ENCODE data around the gene NID2.
A peak's percentile ranks its signal among the peaks of the same experiment; 100 is the strongest.

Gene NID2

DNA sequence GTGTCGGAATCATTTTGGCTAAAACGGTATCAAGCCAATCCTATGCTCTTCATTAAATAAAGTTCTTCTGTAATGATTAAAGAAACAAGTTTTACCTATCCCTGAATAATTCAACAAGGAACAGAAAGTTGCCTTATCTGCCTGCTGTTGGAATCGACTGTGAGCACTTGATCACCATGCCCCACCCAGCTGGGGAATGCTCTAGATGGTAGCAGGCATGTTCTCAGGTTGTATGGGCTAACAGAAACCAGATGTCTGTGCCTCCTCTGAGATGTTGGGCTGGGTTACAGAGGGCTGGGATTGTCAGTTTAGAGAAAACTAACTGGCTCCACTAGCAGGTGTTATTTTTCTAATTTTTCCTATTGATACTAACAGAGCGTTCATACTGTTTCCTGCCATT lies 50.6 kb downstream of the NID2 start:
- no peak overlapping the region for H3K4me3 ChIP-seq (ENCODE audit: low read length in 2 of 2)
- no peak overlapping the region for H3K14ac ChIP-seq (ENCODE audit: low read length)
- no peak overlapping the region for H3K4ac ChIP-seq (ENCODE audit: low read length)
- peaks cover 0 to 27% of the 10 kb centered on the region in 2 donors for H3K36me3 ChIP-seq (replicated peaks in 1 of 2; ENCODE audit: control insufficient read depth in 2 of 2, insufficient read depth in 2 of 2, low read length in 2 of 2)
- H2BK120ac ChIP-seq (ENCODE audit: low read depth, low read length) = no peak overlapping the region
- no peak overlapping the region for H3K9ac ChIP-seq (ENCODE audit: low read depth, low read length, poor library complexity)
- H3K79me1 ChIP-seq (ENCODE audit: low read depth, low read length) = no peaks in the 10 kb centered on the region
- H2BK12ac ChIP-seq (ENCODE audit: low read length) = no peak overlapping the region
- H2AFZ ChIP-seq (ENCODE audit: low read length) = no peak overlapping the region
- H2AK5ac ChIP-seq (ENCODE audit: low read depth, low read length) = no peak overlapping the region
- H3K27ac ChIP-seq (replicated peaks; ENCODE audit: low read length) = no peak overlapping the region
- DNase-seq (ENCODE audit: low spot score) = no peak
- H3K9me3 ChIP-seq (replicated peaks in 1 of 2; ENCODE audit: control insufficient read depth in 2 of 2, insufficient read depth in 1 of 2, low read depth in 1 of 2, low read length in 2 of 2) = no peaks in the 10 kb centered on the region
- WGBS, 2 donors (ENCODE audit: extremely low coverage in 2 of 2, insufficient read length in 2 of 2, insufficient replicate concordance in 1 of 2) = no CpG with 5 or more reads among the region's 4 CpGs
- no peak overlapping the region for H3K4me2 ChIP-seq (ENCODE audit: insufficient read depth, low read length, poor library complexity, severe bottlenecking)
- H4K8ac ChIP-seq (ENCODE audit: low read depth, low read length) = no peak overlapping the region
- H3K27me3 ChIP-seq (ENCODE audit: control insufficient read depth in 3 of 3, insufficient read depth in 3 of 3, low read depth in 1 of 3, low read length in 3 of 3) = no peaks in the 10 kb centered on the region
- H4K91ac ChIP-seq (ENCODE audit: low read depth, low read length, poor library complexity) = no peak overlapping the region
- peaks cover 4 to 9% of the 10 kb centered on the region in 2 donors for H3K4me1 ChIP-seq (ENCODE audit: control insufficient read depth in 2 of 2, insufficient read depth in 1 of 2, low read depth in 1 of 2, low read length in 2 of 2)
- H3K23ac ChIP-seq (ENCODE audit: low read depth, low read length, poor library complexity) = no peak overlapping the region
- H2BK15ac ChIP-seq (ENCODE audit: low read length) = no peak overlapping the region
- H2BK5ac ChIP-seq (ENCODE audit: low read length) = no peak overlapping the region
- H3K18ac ChIP-seq (ENCODE audit: low read length) = no peak overlapping the region

DNA sequence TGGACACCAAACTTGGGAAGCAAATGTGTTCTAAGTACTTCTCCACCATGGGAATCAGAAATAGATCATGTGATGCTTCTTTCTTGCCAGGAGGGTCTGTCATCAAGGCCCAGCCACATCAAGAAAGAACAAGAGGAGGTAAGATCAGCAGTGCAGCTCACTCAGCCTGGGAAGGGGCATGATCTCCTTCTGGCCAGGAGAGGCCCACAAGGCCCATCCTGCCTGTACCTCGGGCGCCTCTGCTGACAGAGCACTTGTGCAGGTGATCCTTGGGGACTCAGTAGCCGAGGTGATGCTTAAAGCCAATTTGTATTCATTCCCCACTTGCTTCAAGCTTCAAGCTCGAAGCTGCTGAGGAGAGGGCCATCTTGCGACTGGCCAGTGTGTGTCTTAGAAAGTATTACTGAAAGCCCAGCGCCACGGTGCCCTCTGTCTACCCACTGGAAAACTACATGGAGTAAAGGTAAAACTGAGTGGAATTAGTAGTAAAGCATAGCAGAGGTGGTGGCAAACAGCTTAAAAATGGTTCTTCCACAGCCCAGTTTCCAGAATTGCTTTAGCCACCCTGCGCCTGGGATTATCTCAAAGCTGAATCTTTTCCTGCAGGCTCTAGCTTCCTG lies 53.3 kb downstream of the NID2 start:
- Histone ChIP-seq H2AFZ (ENCODE audit: low read length) (peak overlapping the region; percentile 54), H3K14ac (ENCODE audit: low read length) (no peak overlapping the region), H4K8ac (ENCODE audit: low read depth, low read length) (no peak overlapping the region), H3K27me3 (ENCODE audit: control insufficient read depth in 3 of 3, insufficient read depth in 3 of 3, low read depth in 1 of 3, low read length in 3 of 3) (no peaks in the 10 kb centered on the region), H3K4ac (ENCODE audit: low read length) (no peak overlapping the region), H3K27ac (replicated peaks; ENCODE audit: low read length) (no peak overlapping the region), H2BK120ac (ENCODE audit: low read depth, low read length) (no peak overlapping the region), H3K9ac (ENCODE audit: low read depth, low read length, poor library complexity) (no peak overlapping the region), H3K79me1 (ENCODE audit: low read depth, low read length) (no peaks in the 10 kb centered on the region), H2BK12ac (ENCODE audit: low read length) (no peak overlapping the region), H3K9me3 (replicated peaks in 1 of 2; ENCODE audit: control insufficient read depth in 2 of 2, insufficient read depth in 1 of 2, low read depth in 1 of 2, low read length in 2 of 2) (no peaks in the 10 kb centered on the region), H2BK5ac (ENCODE audit: low read length) (no peak overlapping the region), H4K91ac (ENCODE audit: low read depth, low read length, poor library complexity) (no peak overlapping the region), H3K4me2 (ENCODE audit: insufficient read depth, low read length, poor library complexity, severe bottlenecking) (no peak overlapping the region), H3K36me3 (replicated peaks in 1 of 2; ENCODE audit: control insufficient read depth in 2 of 2, insufficient read depth in 2 of 2, low read length in 2 of 2) (peaks cover 11 to 46% of the 10 kb centered on the region in 2 donors), H2AK5ac (ENCODE audit: low read depth, low read length) (no peak overlapping the region), H3K4me1 (ENCODE audit: control insufficient read depth in 2 of 2, insufficient read depth in 1 of 2, low read depth in 1 of 2, low read length in 2 of 2) (peaks cover 2 to 7% of the 10 kb centered on the region in 2 donors), H3K18ac (ENCODE audit: low read length) (no peak overlapping the region), H3K4me3 (ENCODE audit: low read length in 2 of 2) (no peak overlapping the region), H2BK15ac (ENCODE audit: low read length) (no peak overlapping the region), H3K23ac (ENCODE audit: low read depth, low read length, poor library complexity) (no peak overlapping the region)
- no CpG with 5 or more reads among the region's 8 CpGs for WGBS, 2 donors (ENCODE audit: extremely low coverage in 2 of 2, insufficient read length in 2 of 2, insufficient replicate concordance in 1 of 2)
- no peak for DNase-seq (ENCODE audit: low spot score)

DNA sequence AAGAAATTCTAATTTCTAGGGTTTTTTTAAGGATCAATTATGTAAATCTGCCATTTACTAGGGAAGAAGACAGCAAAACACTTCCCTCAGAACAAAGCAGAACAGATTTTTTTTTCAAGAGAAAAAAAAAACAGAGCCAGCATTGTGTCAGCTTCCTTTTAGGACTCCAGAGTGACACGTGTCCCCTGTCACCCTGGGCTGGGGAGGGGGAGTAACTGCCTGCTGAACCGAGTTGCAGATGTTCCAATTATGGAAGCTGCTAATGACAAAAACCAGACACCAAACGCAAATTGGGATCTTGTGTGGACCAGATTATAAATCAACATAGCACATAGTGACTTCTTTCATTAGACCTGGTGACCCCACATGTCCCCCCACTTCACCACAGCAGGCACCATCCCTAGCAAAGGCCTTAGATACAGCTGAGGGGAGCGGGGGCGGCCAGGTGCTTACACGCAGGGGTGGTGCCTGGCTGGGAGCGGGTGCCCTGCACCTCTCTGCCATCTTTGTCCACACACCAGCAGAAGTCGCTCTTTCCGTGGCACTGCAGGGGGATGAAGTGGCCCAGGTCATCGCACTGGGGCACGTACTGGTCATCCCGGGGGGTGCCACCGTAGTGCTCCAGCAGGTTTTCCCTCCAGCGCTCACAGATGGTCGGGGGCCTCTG lies 54.1 kb downstream of the NID2 start:
- Histone ChIP-seq H3K27me3 (ENCODE audit: control insufficient read depth in 3 of 3, insufficient read depth in 3 of 3, low read depth in 1 of 3, low read length in 3 of 3) (no peaks in the 10 kb centered on the region), H2AFZ (ENCODE audit: low read length) (no peak overlapping the region), H2BK15ac (ENCODE audit: low read length) (no peak overlapping the region), H2AK5ac (ENCODE audit: low read depth, low read length) (peak overlapping the region; percentile 30), H3K18ac (ENCODE audit: low read length) (no peak overlapping the region), H3K4me1 (ENCODE audit: control insufficient read depth in 2 of 2, insufficient read depth in 1 of 2, low read depth in 1 of 2, low read length in 2 of 2) (peaks cover 2 to 7% of the 10 kb centered on the region in 2 donors), H3K36me3 (replicated peaks in 1 of 2; ENCODE audit: control insufficient read depth in 2 of 2, insufficient read depth in 2 of 2, low read length in 2 of 2) (peaks cover 13 to 51% of the 10 kb centered on the region in 2 donors), H3K14ac (ENCODE audit: low read length) (no peak overlapping the region), H3K9me3 (replicated peaks in 1 of 2; ENCODE audit: control insufficient read depth in 2 of 2, insufficient read depth in 1 of 2, low read depth in 1 of 2, low read length in 2 of 2) (no peaks in the 10 kb centered on the region), H4K91ac (ENCODE audit: low read depth, low read length, poor library complexity) (no peak overlapping the region), H3K27ac (replicated peaks; ENCODE audit: low read length) (no peak overlapping the region), H2BK120ac (ENCODE audit: low read depth, low read length) (no peak overlapping the region), H4K8ac (ENCODE audit: low read depth, low read length) (no peak overlapping the region), H3K9ac (ENCODE audit: low read depth, low read length, poor library complexity) (no peak overlapping the region), H3K23ac (ENCODE audit: low read depth, low read length, poor library complexity) (no peak overlapping the region), H3K4me2 (ENCODE audit: insufficient read depth, low read length, poor library complexity, severe bottlenecking) (no peak overlapping the region), H2BK5ac (ENCODE audit: low read length) (no peak overlapping the region), H3K4me3 (ENCODE audit: low read length in 2 of 2) (no peak overlapping the region), H3K79me1 (ENCODE audit: low read depth, low read length) (no peaks in the 10 kb centered on the region), H3K4ac (ENCODE audit: low read length) (no peak overlapping the region), H2BK12ac (ENCODE audit: low read length) (no peak overlapping the region)
- DNase-seq (ENCODE audit: low spot score) = no peak
- no CpG with 5 or more reads among the region's 15 CpGs for WGBS, 2 donors (ENCODE audit: extremely low coverage in 2 of 2, insufficient read length in 2 of 2, insufficient replicate concordance in 1 of 2)

DNA sequence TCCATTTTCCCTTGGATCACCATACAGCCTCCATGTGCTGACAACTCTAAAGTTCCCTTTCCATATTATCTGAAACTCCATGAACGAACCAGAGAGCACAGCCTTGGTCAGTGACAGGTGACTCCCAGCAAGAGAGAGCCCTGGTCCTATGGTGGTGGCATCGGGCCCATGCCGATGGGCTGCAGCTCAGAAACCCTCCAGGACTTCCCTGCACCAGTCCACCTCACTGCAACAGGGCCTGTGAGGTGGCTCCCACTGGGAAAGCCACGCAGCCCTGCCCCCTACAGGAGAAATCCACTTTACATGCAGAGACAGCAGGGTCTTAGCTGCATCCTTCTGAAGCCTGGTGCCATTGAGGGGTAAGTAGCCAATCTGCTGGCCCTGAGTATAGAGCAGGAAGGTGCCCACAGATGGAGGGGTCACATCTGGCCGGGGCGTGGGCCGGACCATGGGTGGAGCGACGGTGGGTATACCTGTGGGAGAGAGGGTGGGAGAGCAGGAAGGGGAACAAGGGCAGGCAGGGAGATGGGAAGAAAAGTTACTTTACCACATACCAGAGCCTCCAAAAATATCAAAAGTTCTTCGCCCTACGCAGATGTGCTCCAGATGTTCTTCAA lies 54.8 kb downstream of the NID2 start:
- no peak overlapping the region for H4K91ac ChIP-seq (ENCODE audit: low read depth, low read length, poor library complexity)
- H3K9me3 ChIP-seq (replicated peaks in 1 of 2; ENCODE audit: control insufficient read depth in 2 of 2, insufficient read depth in 1 of 2, low read depth in 1 of 2, low read length in 2 of 2) = no peaks in the 10 kb centered on the region
- no peak overlapping the region for H3K9ac ChIP-seq (ENCODE audit: low read depth, low read length, poor library complexity)
- H3K4ac ChIP-seq (ENCODE audit: low read length) = no peak overlapping the region
- H2BK120ac ChIP-seq (ENCODE audit: low read depth, low read length) = no peak overlapping the region
- no peak overlapping the region for H3K4me3 ChIP-seq (ENCODE audit: low read length in 2 of 2)
- no peak overlapping the region for H2BK5ac ChIP-seq (ENCODE audit: low read length)
- no peak overlapping the region for H3K23ac ChIP-seq (ENCODE audit: low read depth, low read length, poor library complexity)
- no peak overlapping the region for H3K18ac ChIP-seq (ENCODE audit: low read length)
- H2BK12ac ChIP-seq (ENCODE audit: low read length) = no peak overlapping the region
- H3K4me2 ChIP-seq (ENCODE audit: insufficient read depth, low read length, poor library complexity, severe bottlenecking) = no peak overlapping the region
- H2BK15ac ChIP-seq (ENCODE audit: low read length) = no peak overlapping the region
- WGBS, 2 donors (ENCODE audit: extremely low coverage in 2 of 2, insufficient read length in 2 of 2, insufficient replicate concordance in 1 of 2) = no CpG with 5 or more reads among the region's 11 CpGs
- peak overlapping the region; percentile 26 for H2AK5ac ChIP-seq (ENCODE audit: low read depth, low read length)
- no peaks in the 10 kb centered on the region for H3K27me3 ChIP-seq (ENCODE audit: control insufficient read depth in 3 of 3, insufficient read depth in 3 of 3, low read depth in 1 of 3, low read length in 3 of 3)
- H2AFZ ChIP-seq (ENCODE audit: low read length) = no peak overlapping the region
- no peak for DNase-seq (ENCODE audit: low spot score)
- H3K36me3 ChIP-seq (replicated peaks in 1 of 2; ENCODE audit: control insufficient read depth in 2 of 2, insufficient read depth in 2 of 2, low read length in 2 of 2) = peaks cover 13 to 51% of the 10 kb centered on the region in 2 donors
- H4K8ac ChIP-seq (ENCODE audit: low read depth, low read length) = no peak overlapping the region
- peaks cover under 1% of the 10 kb centered on the region for H3K79me1 ChIP-seq (ENCODE audit: low read depth, low read length)
- no peak overlapping the region for H3K14ac ChIP-seq (ENCODE audit: low read length)
- peaks cover 2 to 7% of the 10 kb centered on the region in 2 donors for H3K4me1 ChIP-seq (ENCODE audit: control insufficient read depth in 2 of 2, insufficient read depth in 1 of 2, low read depth in 1 of 2, low read length in 2 of 2)
- no peak overlapping the region for H3K27ac ChIP-seq (replicated peaks; ENCODE audit: low read length)

Data from neuronal stem cell (in vitro differentiated cells).